Measurements from ENCODE around the gene INTS14. TPM values are rescaled to one million over a fixed set of nuclear protein-coding genes. Genes with fewer than 3 reads are reported as not detected.

Gene INTS14
- total and polyA plus RNA-seq, 2 experiments from 2014 or later = 28.6 to 45.7 TPM

DNA sequence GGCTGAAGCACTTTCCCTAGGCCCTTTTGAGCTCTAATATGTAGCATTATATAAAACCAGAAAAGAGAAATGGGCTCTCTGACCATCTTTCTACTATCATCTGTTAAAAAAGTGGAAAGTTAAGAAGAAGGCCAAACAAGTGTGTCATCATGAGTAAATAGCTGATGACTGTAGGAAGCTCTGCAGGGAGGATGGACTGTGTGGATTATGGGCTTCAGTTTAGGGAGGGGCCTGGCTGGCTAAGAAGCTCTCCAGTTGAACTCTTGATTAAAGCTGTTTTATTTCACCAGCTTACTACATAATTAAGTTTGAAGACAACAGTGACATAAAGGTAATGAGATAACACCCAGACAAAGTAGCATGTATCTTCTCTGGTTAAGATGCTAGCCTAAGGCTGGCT is 30.6 kb downstream of the INTS14 start:
- Histone ChIP-seq H2AFZ (no peak overlapping the region), H3K79me2 (no peaks in the 10 kb centered on the region), H3K4me3 (no peak overlapping the region), H3K36me3 (replicated peaks; ENCODE audit: insufficient read depth, low read depth) (no peaks in the 10 kb centered on the region), H3K9me2 (replicated peaks; ENCODE audit: insufficient read depth) (no peaks in the 10 kb centered on the region), H3K27me3 (no peaks in the 10 kb centered on the region), H3K4me1 (ENCODE audit: insufficient read depth) (peaks cover 3% of the 10 kb centered on the region), H3K27ac (peak overlapping the region; percentile 42), H4K20me1 (ENCODE audit: insufficient read depth, poor library complexity, severe bottlenecking) (no peaks in the 10 kb centered on the region), H3K4me2 (no peak overlapping the region), H3K9me3 (ENCODE audit: low read depth) (no peaks in the 10 kb centered on the region)
- TF ChIP-seq EZH2 (IDR thresholded peaks at IDR 0.05; ENCODE audit: borderline replicate concordance) (no peak), EZH2phosphoT487 (IDR thresholded peaks at IDR 0.05; ENCODE audit: low read depth, severe bottlenecking, unreplicated experiment) (no peak)
- TF ChIP-seq, protein P1, sequence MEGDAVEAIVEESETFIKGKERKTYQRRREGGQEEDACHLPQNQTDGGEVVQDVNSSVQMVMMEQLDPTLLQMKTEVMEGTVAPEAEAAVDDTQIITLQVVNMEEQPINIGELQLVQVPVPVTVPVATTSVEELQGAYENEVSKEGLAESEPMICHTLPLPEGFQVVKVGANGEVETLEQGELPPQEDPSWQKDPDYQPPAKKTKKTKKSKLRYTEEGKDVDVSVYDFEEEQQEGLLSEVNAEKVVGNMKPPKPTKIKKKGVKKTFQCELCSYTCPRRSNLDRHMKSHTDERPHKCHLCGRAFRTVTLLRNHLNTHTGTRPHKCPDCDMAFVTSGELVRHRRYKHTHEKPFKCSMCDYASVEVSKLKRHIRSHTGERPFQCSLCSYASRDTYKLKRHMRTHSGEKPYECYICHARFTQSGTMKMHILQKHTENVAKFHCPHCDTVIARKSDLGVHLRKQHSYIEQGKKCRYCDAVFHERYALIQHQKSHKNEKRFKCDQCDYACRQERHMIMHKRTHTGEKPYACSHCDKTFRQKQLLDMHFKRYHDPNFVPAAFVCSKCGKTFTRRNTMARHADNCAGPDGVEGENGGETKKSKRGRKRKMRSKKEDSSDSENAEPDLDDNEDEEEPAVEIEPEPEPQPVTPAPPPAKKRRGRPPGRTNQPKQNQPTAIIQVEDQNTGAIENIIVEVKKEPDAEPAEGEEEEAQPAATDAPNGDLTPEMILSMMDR (IDR thresholded peaks at IDR 0.05; ENCODE audit: poor library complexity) = no peak
- DNase-seq (ENCODE audit: low spot score) = peak; percentile 31

DNA sequence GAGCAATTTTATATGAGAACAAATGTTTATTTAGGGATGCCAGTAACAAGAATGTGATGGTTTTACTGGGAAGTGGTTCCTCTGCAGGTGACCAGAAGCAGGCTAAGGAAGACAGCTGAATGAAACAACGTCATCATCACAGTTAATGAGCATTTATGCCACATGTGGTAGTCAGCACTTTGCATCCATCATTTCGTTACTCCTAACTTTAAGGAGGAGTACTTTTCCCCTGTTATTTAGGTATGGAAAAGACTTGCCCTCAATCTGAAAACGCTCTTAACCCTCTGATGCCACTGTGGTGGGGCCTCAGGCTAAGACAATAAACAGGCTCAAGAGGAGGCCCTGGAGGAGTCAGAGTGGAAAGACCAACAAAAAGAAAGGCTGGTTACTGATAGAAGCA is 31.2 kb downstream of the INTS14 start:
- TF ChIP-seq EZH2 (IDR thresholded peaks at IDR 0.05; ENCODE audit: borderline replicate concordance) (no peak), EZH2phosphoT487 (IDR thresholded peaks at IDR 0.05; ENCODE audit: low read depth, severe bottlenecking, unreplicated experiment) (no peak)
- TF ChIP-seq, protein P1 (IDR thresholded peaks at IDR 0.05; ENCODE audit: poor library complexity) = no peak
- H3K4me1 ChIP-seq (ENCODE audit: insufficient read depth) = peaks cover 3% of the 10 kb centered on the region
- 60% methylated on average over 3 of the region's 3 CpGs for WGBS (ENCODE audit: low lambda C conversion rate, missing lambda C conversion rate)
- H3K79me2 ChIP-seq = no peaks in the 10 kb centered on the region
- H3K4me2 ChIP-seq = no peak overlapping the region
- no peaks in the 10 kb centered on the region for H3K9me3 ChIP-seq (ENCODE audit: low read depth)
- H3K36me3 ChIP-seq (replicated peaks; ENCODE audit: insufficient read depth, low read depth) = no peaks in the 10 kb centered on the region
- H3K4me3 ChIP-seq = no peak overlapping the region
- DNase-seq (ENCODE audit: low spot score) = no peak
- H3K27me3 ChIP-seq = no peaks in the 10 kb centered on the region
- no peaks in the 10 kb centered on the region for H4K20me1 ChIP-seq (ENCODE audit: insufficient read depth, poor library complexity, severe bottlenecking)
- no peak overlapping the region for H2AFZ ChIP-seq
- H3K27ac ChIP-seq = peak overlapping the region; percentile 42
- H3K9me2 ChIP-seq (replicated peaks; ENCODE audit: insufficient read depth) = no peaks in the 10 kb centered on the region

DNA sequence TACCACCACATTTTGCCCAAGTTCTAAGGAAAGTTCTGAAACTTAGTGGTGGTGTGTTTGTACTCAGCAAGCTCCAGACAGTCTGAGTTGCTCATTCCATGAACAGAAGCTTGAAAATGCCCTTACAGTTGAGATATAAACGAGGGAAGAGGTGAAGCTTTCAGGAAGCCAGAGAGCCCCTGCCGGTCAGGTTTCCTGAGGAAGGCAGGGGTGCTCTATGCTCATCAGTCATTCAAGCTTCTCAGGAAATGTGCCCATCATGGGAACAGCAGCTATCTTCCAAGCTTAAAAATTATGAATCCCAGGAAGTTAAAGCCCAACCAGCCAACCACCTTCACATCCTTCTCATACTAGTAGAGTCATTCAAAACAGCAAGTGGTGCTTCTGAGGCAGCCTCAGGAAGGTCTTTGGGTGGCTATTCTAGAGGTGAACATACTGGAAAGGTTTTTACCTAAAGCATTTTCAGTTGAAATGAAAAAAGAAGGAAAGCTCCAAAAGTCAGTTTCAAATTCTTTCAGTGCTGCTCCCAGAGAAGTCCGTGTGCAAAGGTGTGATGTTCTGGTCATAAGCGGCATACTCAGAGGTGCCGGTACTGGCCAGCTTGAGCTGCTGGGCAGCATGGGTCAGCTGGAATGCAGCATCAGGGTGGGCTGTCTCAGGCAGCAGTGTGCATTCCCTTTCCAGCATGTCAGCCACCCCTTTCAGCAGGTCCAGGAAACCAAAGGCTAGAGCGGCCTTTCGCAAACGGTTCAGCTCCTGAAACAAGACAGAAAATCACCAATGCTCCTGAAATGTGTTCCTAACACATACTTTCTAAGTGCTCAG is 31.8 kb downstream of the INTS14 start:
- Histone ChIP-seq H3K4me1 (ENCODE audit: insufficient read depth) (peaks cover 3% of the 10 kb centered on the region), H3K9me2 (replicated peaks; ENCODE audit: insufficient read depth) (no peaks in the 10 kb centered on the region), H3K4me2 (no peak overlapping the region), H4K20me1 (ENCODE audit: insufficient read depth, poor library complexity, severe bottlenecking) (no peaks in the 10 kb centered on the region), H3K27ac (peak overlapping the region; percentile 42), H3K27me3 (no peaks in the 10 kb centered on the region), H2AFZ (no peak overlapping the region), H3K4me3 (no peak overlapping the region), H3K79me2 (no peaks in the 10 kb centered on the region), H3K36me3 (replicated peaks; ENCODE audit: insufficient read depth, low read depth) (no peaks in the 10 kb centered on the region), H3K9me3 (ENCODE audit: low read depth) (no peaks in the 10 kb centered on the region)
- DNase-seq (ENCODE audit: low spot score) = no peak
- TF ChIP-seq, protein P1 (IDR thresholded peaks at IDR 0.05; ENCODE audit: poor library complexity) = no peak
- TF ChIP-seq EZH2phosphoT487 (IDR thresholded peaks at IDR 0.05; ENCODE audit: low read depth, severe bottlenecking, unreplicated experiment) (no peak), EZH2 (IDR thresholded peaks at IDR 0.05; ENCODE audit: borderline replicate concordance) (no peak)
- 80% methylated on average over 8 of the region's 8 CpGs for WGBS (ENCODE audit: low lambda C conversion rate, missing lambda C conversion rate)

Data from hepatocyte (in vitro differentiated cells).